K562 (cell line): ENCODE results near the gene AMOTL1. TPM values are rescaled to one million over a fixed set of nuclear protein-coding genes. Genes with fewer than 3 reads are reported as not detected.

Experiments used
- ATAC-seq: fragments of 200-7000 bp; cut with Tn5 transposase; 3 replicates; pipeline ENCODE4 v1.9.1; 2020; ENCODE audit warnings: moderate library complexity
- BruUV-seq: library from RNA; stranded (reverse); fragments of 400-500 nt; replicated peaks from 2 replicates; lab custom pipeline; 2021; lab: Mats Ljungman, UMichigan
- CTCF ChIA-PET: fragments of 300-600 bp; formaldehyde crosslinking; extraction: SDS; loops from one replicate; lab custom pipeline; 2021; ENCODE audit warnings: low intra/inter-chr PET ratio; lab: Yijun Ruan, JAX
- POLR2A ChIA-PET: fragments of 300-600, 350-650 bp; sonication (Branson Sonifier 250); formaldehyde crosslinking; extraction: SDS; loops from one replicate; lab custom pipeline; 2021; ENCODE audit warnings: antibody characterized with exemption, inconsistent platforms; lab: Yijun Ruan, JAX
- DNase-seq, 4 experiments: peaks; one replicate each; pipeline versions ENCODE4 v3.0.0 to v3.0.0-alpha.2; 2011 to 2018; ENCODE audit warnings: low spot score in 3 of 4, mixed read lengths in 3 of 4; ENCODE audit errors: extremely low read depth in 1 of 4
- FAIRE-seq: peaks from 2 replicates; lab custom pipeline; 2011; peaks lifted over from hg19 to GRCh38; lab: Jason Lieb, UNC
- H2AFZ ChIP-seq: 2 replicates; pipeline ENCODE4 v1.6.0; 2011; ENCODE audit warnings: low read depth, low read length, control low read depth, inconsistent platforms
- H3K27ac ChIP-seq: fragments of 200-600 bp; 3 replicates; pipeline ENCODE4 v1.8.0; 2011; ENCODE audit warnings: low read depth, mild to moderate bottlenecking, control low read depth, inconsistent platforms, low read length, moderate library complexity, mixed read lengths; ENCODE audit errors: extremely low read depth
- H3K27me3 ChIP-seq, 2 experiments: fragments of 300-600 bp in 1 of 2; 2 replicates in 1 of 2; 3 replicates in 1 of 2; pipeline versions ENCODE4 v1.6.0 to v1.8.0; 2011; ENCODE audit warnings: inconsistent platforms in 2 of 2, low read length in 2 of 2, mild to moderate bottlenecking in 1 of 2, mixed read lengths in 1 of 2, moderate library complexity in 1 of 2; ENCODE audit not compliant: control insufficient read depth in 2 of 2, insufficient read depth in 2 of 2
- H3K36me3 ChIP-seq: fragments of 300-600 bp; 3 replicates; pipeline ENCODE4 v1.8.0; 2011; ENCODE audit warnings: mild to moderate bottlenecking, low read length, inconsistent platforms; ENCODE audit not compliant: control insufficient read depth, insufficient read depth
- H3K4me1 ChIP-seq, 2 experiments: fragments of 200-600 bp in 1 of 2; replicated peaks in 1 of 2; 2 replicates in 1 of 2; 3 replicates in 1 of 2; pipeline versions ENCODE4 v1.5.1 to v1.8.0; 2011; ENCODE audit warnings: inconsistent platforms in 2 of 2, low read length in 2 of 2, mild to moderate bottlenecking in 1 of 2, mixed read lengths in 1 of 2, moderate library complexity in 1 of 2; ENCODE audit not compliant: control insufficient read depth in 2 of 2, insufficient read depth in 2 of 2
- H3K4me2 ChIP-seq: 2 replicates; pipeline ENCODE4 v1.6.1; 2011; ENCODE audit warnings: low read length, control low read depth, inconsistent platforms, mixed read lengths; ENCODE audit not compliant: insufficient read depth
- H3K4me3 ChIP-seq: fragments of 200-600 bp; sonication (generic), shearing (Covaris generic); 2 replicates; pipeline ENCODE4 v1.5.1; 2016; ENCODE audit warnings: control low read depth, inconsistent platforms
- H3K79me2 ChIP-seq: fragments of 200-600 bp; 3 replicates; pipeline ENCODE4 v1.8.0; 2011; ENCODE audit warnings: low read length, inconsistent platforms; ENCODE audit not compliant: control insufficient read depth, insufficient read depth
- H3K9ac ChIP-seq, 2 experiments: 2 replicates each; pipeline versions ENCODE4 v1.6.0 to v1.6.1; 2011; ENCODE audit warnings: low read depth in 2 of 2, low read length in 2 of 2, control low read depth in 1 of 2, inconsistent platforms in 1 of 2, mild to moderate bottlenecking in 1 of 2, mixed read lengths in 1 of 2; ENCODE audit not compliant: insufficient read depth in 1 of 2
- H3K9me1 ChIP-seq: one replicate; pipeline ENCODE4 v1.6.0; 2011; ENCODE audit warnings: inconsistent platforms, mild to moderate bottlenecking, low read length, moderate library complexity; ENCODE audit not compliant: control insufficient read depth, insufficient read depth
- H3K9me3 ChIP-seq: replicated peaks from 2 replicates; pipeline ENCODE4 v1.5.1; 2011; ENCODE audit warnings: low read depth, low read length, inconsistent platforms; ENCODE audit not compliant: control insufficient read depth, insufficient read depth
- H4K20me1 ChIP-seq: replicated peaks from 2 replicates; pipeline ENCODE4 v1.6.1; 2011; ENCODE audit warnings: low read length, inconsistent platforms, mixed read lengths; ENCODE audit not compliant: control insufficient read depth, insufficient read depth
- C11orf30 ChIP-seq: fragments of 450-650 bp; IDR thresholded peaks from 2 replicates; pipeline ENCODE4 v1.6.1; 2016; ENCODE audit warnings: low read depth, mild to moderate bottlenecking
- CBFA2T3 ChIP-seq: fragments of 450-650 bp; IDR thresholded peaks from 2 replicates; pipeline ENCODE4 v1.6.1; 2017
- CBX5 ChIP-seq: IDR thresholded peaks from 2 replicates; pipeline ENCODE4 v1.6.1; 2014; ENCODE audit warnings: low read depth, borderline replicate concordance
- CCAR2 ChIP-seq: fragments of 200-400 bp; formaldehyde crosslinking; IDR thresholded peaks from 2 replicates; pipeline ENCODE4 v1.6.1; 2017; ENCODE audit warnings: mild to moderate bottlenecking, low read depth, low read length
- CHD2 ChIP-seq: IDR thresholded peaks from 2 replicates; pipeline ENCODE4 v1.6.1; 2011; ENCODE audit warnings: low read depth, low read length
- CREM ChIP-seq: IDR thresholded peaks from 2 replicates; pipeline ENCODE4 v1.6.1; 2014; ENCODE audit warnings: antibody characterized with exemption, low read depth
- FIP1L1 ChIP-seq: fragments of 200-400 bp; formaldehyde crosslinking; IDR thresholded peaks from 2 replicates; pipeline ENCODE4 v1.6.1; 2018; ENCODE audit warnings: mild to moderate bottlenecking, low read depth, low read length; ENCODE audit not compliant: poor library complexity, severe bottlenecking
- KDM1A ChIP-seq, 2 experiments: fragments of 450-650 bp; IDR thresholded peaks; 2 replicates each; pipeline ENCODE4 v1.6.1; 2016; ENCODE audit warnings: mild to moderate bottlenecking in 2 of 2
- L3MBTL2 ChIP-seq: fragments of 450-650 bp; IDR thresholded peaks from 2 replicates; pipeline ENCODE4 v1.6.1; 2016; ENCODE audit warnings: mild to moderate bottlenecking, moderate library complexity
- LEF1 ChIP-seq: fragments of 450-650 bp; IDR thresholded peaks from 2 replicates; pipeline ENCODE4 v1.6.1; 2016; ENCODE audit warnings: mild to moderate bottlenecking
- MAFF ChIP-seq: IDR thresholded peaks from 2 replicates; pipeline ENCODE4 v1.6.1; 2012; ENCODE audit warnings: low read length, improper control_type of control experiment
- MAFG ChIP-seq: fragments of 450-650 bp; conservative IDR thresholded peaks from 2 replicates; pipeline ENCODE4 v1.6.1; 2016; ENCODE audit warnings: missing genetic modification characterization, missing compliant biosample characterization
- MAFK ChIP-seq: IDR thresholded peaks from 2 replicates; pipeline ENCODE4 v1.6.1; 2011; ENCODE audit warnings: low read length, improper control_type of control experiment
- MAZ ChIP-seq, 2 experiments: fragments of 450-650 bp in 1 of 2; sonication (generic) in 1 of 2; formaldehyde crosslinking; IDR thresholded peaks in 1 of 2; conservative IDR thresholded peaks in 1 of 2; 2 replicates each; pipeline versions ENCODE4 v1.4.0 to v1.5.0; 2020; ENCODE audit warnings: mild to moderate bottlenecking in 1 of 2, missing genetic modification reagents in 1 of 2
- NBN ChIP-seq: fragments of 450-650 bp; IDR thresholded peaks from 2 replicates; pipeline ENCODE4 v1.6.1; 2016; ENCODE audit warnings: low read depth, mild to moderate bottlenecking
- RHOXF2B ChIP-seq: fragments of 250-450 bp; sonication (Bioruptor Pico); conservative IDR thresholded peaks from 2 replicates; pipeline ENCODE4 v1.5.1; 2021
- SIN3A ChIP-seq, 2 experiments: fragments of 150-350 bp in 1 of 2; IDR thresholded peaks; 2 replicates each; pipeline ENCODE4 v1.6.1; 2011 to 2016; ENCODE audit warnings: borderline replicate concordance in 2 of 2, low read depth in 2 of 2, low read length in 2 of 2, mild to moderate bottlenecking in 2 of 2, moderate library complexity in 2 of 2; ENCODE audit not compliant: control insufficient read depth in 1 of 2
- SMARCB1 ChIP-seq: IDR thresholded peaks from 2 replicates; pipeline ENCODE4 v1.6.1; 2011; ENCODE audit warnings: improper control_type of control experiment, low read depth; ENCODE audit not compliant: insufficient read length
- TARDBP ChIP-seq: fragments of 450-650 bp; IDR thresholded peaks from 2 replicates; pipeline ENCODE4 v1.6.1; 2016
- ZFP1 ChIP-seq: fragments of 450-650 bp; formaldehyde crosslinking; IDR thresholded peaks from 2 replicates; pipeline ENCODE4 v1.4.0; 2020; ENCODE audit warnings: mild to moderate bottlenecking, mixed read lengths
- ZNF316 ChIP-seq: fragments of 450-650 bp; IDR thresholded peaks from 2 replicates; pipeline ENCODE4 v1.6.1; 2016
- ZNF398 ChIP-seq: fragments of 250-450 bp; sonication (Bioruptor Pico); IDR thresholded peaks from 2 replicates; pipeline ENCODE4 v1.8.0; 2021; ENCODE audit warnings: moderate library complexity, mild to moderate bottlenecking, inconsistent platforms
- ZNF644 ChIP-seq: fragments of 200-800 bp; sonication (Bioruptor generic); IDR thresholded peaks from 2 replicates; pipeline ENCODE4 v1.6.1; 2016; ENCODE audit warnings: low read depth, missing genetic modification characterization, missing compliant biosample characterization
- WGBS: fragments of 100-300 bp; shearing (Covaris generic); methylation state at CpG from one replicate; pipeline ENCODE4 v1.1.6; 2016; ENCODE audit warnings: low coverage, mixed read lengths; ENCODE audit not compliant: insufficient coverage; ENCODE audit errors: missing lambda C conversion rate; 5-methylcytosine and 5-hydroxymethylcytosine counted together
- in situ Hi-C: fragments of 300-500 bp; cut with MboI; formaldehyde crosslinking; loops from 4 replicates; pipeline ENCODE4 v1.15.0; 2018; ENCODE audit warnings: inconsistent platforms, mixed read lengths
- intact Hi-C: fragments of 100-400 bp; cut with micrococcal nuclease; formaldehyde crosslinking; loops from 2 replicates; pipeline ENCODE4 v1.14.2; 2022
- polyA plus RNA-seq, 8 experiments: library from polyadenylated mRNA; depleted of rRNA in 4 of 8; stranded (reverse) in 5 of 8; unstranded in 3 of 8; fragments of >200 nt; fragmentation: Nextera tagmentation in 2 of 8; fragmentation: Illumina TruSeq in 1 of 8; extraction: Ambion mirVana in 2 of 8; extraction: Trizol in 1 of 8; gene quantifications; 2 replicates each; pipeline versions ENCODE4 v1.2.1 to v1.2.3, GENCODE V29; 2011 to 2014; ENCODE audit warnings: inconsistent platforms in 1 of 8, missing spikeins in 1 of 8
- total RNA-seq, 7 experiments: library from RNA; depleted of rRNA in 6 of 7; stranded (reverse); fragments of >200 nt in 6 of 7; fragmentation: Illumina TruSeq in 2 of 7; extraction: Trizol in 2 of 7; gene quantifications; 2 replicates each; pipeline versions ENCODE4 v1.2.1 to v1.2.3, GENCODE V29; 2011 to 2021; ENCODE audit warnings: low replicate concordance in 1 of 7
- TF ChIP-seq, protein P1 (sequence below): sonication (generic); formaldehyde crosslinking; IDR thresholded peaks from 2 replicates; pipeline ENCODE4 v1.8.1; 2023; ENCODE audit warnings: mild to moderate bottlenecking, missing genetic modification reagents

AMOTL1 gene
- total and polyA plus RNA-seq, 9 of the 15 experiments (the other 6 are each of a cell fraction or from before 2014, with no cell fraction given), result 4.0 to 35.4 (median 14.0) TPM

- H3K27me3 ChIP-seq, result no peaks in the 10 kb centered on the region; a peak in 1 of 5 replicates
- no TSS peak for BruUV-seq
- no peaks in the 10 kb centered on the region for H3K9me1 ChIP-seq
- no peak overlapping the region for H3K4me2 ChIP-seq
- TF ChIP-seq SMARCB1 (no peak), FIP1L1 (no peak), CCAR2 (no peak), C11orf30 (peak; percentile 90), NBN (no peak), ZNF644 (tag) (no peak), KDM1A (IDR thresholded peaks at IDR 0.05) (no peak), LEF1 (no peak), MAZ (CRISPR knock-in tag; conservative IDR thresholded peaks at IDR 0.05 in 1 of 2, IDR thresholded peaks at IDR 0.05 in 1 of 2) (no peak), ZNF398 (no peak), TARDBP (no peak), MAFG (peak; percentile 88), CBFA2T3 (no peak), CREM (no peak), CBX5 (no peak), CHD2 (no peak), L3MBTL2 (no peak), RHOXF2B (CRISPR knock-in tag) (no peak), MAFF (peak; percentile 92), ZNF316 (peak; percentile 92), SIN3A (IDR thresholded peaks at IDR 0.05; ENCODE audit: borderline replicate concordance in 2 of 2, control insufficient read depth in 1 of 2, low read depth in 2 of 2, low read length in 2 of 2) (no peak), ZFP1 (no peak), MAFK (peak; percentile 95)
- TF ChIP-seq, protein P1, sequence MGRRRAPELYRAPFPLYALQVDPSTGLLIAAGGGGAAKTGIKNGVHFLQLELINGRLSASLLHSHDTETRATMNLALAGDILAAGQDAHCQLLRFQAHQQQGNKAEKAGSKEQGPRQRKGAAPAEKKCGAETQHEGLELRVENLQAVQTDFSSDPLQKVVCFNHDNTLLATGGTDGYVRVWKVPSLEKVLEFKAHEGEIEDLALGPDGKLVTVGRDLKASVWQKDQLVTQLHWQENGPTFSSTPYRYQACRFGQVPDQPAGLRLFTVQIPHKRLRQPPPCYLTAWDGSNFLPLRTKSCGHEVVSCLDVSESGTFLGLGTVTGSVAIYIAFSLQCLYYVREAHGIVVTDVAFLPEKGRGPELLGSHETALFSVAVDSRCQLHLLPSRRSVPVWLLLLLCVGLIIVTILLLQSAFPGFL, result no peak
- peaks cover 43% of the 10 kb centered on the region; the same call in 2 of the 3 replicates for H3K36me3 ChIP-seq
- intact Hi-C loops (no loop called here), in situ Hi-C loops (no loop called here)
- ChIA-PET POLR2A (interaction anchor here (0.6 to 0.7 kb wide), 2 partner anchors 28 to 286 kb away, joined by 3 read pairs; no protein-coding TSS in a partner anchor), CTCF (no interaction called here)
- peaks cover 0 to 4% of the 10 kb centered on the region in 2 experiments; a peak in 3 of 5 replicates for H3K4me1 ChIP-seq
- H3K79me2 ChIP-seq, result no peaks in the 10 kb centered on the region
- ATAC-seq, result no peak
- no peak overlapping the region for H3K4me3 ChIP-seq
- H3K27ac ChIP-seq, result no peak overlapping the region
- no peak for FAIRE-seq
- no peak overlapping the region for H3K9ac ChIP-seq
- H2AFZ ChIP-seq, result no peak overlapping the region
- no peaks in the 10 kb centered on the region for H4K20me1 ChIP-seq
- no peak for DNase-seq
- 30% methylated on average over 2 of the region's 2 CpGs for WGBS
- H3K9me3 ChIP-seq, result no peaks in the 10 kb centered on the region
Observed at GRCh38 chr11:94823102-94823732, 55.1 kb downstream of the AMOTL1 start.
